ENCODE measurements around the gene KIF17.

GRCh38 chr1:20641975-20642374 is 75.8 kb downstream of the KIF17 start:
- TF ChIP-seq CTCF (IDR thresholded peaks at IDR 0.05) (no peak), POLR2AphosphoS5 (IDR thresholded peaks at IDR 0.05; ENCODE audit: insufficient read depth in 1 of 2, low read depth in 1 of 2) (no peak)
